Measurements from ENCODE around the gene CHST12.

DNA sequence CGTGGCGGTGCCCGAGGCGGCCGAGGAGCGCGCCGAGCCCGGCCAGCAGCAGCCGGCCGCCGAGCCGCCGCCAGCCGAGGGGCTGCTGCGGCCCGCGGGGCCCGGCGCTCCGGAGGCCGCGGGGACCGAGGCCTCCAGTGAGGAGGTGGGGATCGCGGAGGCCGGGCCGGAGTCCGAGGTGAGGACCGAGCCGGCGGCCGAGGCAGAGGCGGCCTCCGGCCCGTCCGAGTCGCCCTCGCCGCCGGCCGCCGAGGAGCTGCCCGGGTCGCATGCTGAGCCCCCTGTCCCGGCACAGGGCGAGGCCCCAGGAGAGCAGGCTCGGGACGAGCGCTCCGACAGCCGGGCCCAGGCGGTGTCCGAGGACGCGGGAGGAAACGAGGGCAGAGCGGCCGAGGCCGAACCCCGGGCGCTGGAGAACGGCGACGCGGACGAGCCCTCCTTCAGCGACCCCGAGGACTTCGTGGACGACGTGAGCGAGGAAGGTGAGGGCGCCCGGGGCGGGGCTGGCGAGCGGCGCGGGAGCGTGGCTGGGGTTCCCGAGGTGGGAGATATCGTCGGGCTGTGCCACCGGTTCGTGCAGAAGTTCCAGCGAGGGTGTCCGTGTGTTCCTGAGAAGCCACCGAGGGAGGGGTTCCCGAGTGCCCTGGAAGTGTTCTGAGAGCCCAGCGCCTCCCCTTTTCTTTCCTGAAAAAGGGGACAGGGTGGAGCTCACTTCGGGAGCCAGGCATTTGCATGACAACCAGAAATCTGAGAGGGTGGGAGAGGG is 48.3 kb upstream of the CHST12 start:
- TF ChIP-seq, protein P1, sequence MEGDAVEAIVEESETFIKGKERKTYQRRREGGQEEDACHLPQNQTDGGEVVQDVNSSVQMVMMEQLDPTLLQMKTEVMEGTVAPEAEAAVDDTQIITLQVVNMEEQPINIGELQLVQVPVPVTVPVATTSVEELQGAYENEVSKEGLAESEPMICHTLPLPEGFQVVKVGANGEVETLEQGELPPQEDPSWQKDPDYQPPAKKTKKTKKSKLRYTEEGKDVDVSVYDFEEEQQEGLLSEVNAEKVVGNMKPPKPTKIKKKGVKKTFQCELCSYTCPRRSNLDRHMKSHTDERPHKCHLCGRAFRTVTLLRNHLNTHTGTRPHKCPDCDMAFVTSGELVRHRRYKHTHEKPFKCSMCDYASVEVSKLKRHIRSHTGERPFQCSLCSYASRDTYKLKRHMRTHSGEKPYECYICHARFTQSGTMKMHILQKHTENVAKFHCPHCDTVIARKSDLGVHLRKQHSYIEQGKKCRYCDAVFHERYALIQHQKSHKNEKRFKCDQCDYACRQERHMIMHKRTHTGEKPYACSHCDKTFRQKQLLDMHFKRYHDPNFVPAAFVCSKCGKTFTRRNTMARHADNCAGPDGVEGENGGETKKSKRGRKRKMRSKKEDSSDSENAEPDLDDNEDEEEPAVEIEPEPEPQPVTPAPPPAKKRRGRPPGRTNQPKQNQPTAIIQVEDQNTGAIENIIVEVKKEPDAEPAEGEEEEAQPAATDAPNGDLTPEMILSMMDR (IDR thresholded peaks at IDR 0.05): no peak
- TF ChIP-seq POLR2AphosphoS5 (IDR thresholded peaks at IDR 0.05) (no peak), POLR2A (IDR thresholded peaks at IDR 0.05) (no peak)
